HepG2 (cell line): ENCODE measurements around the gene HAGH. TPM values are rescaled to one million over a fixed set of nuclear protein-coding genes. Genes with fewer than 3 reads are reported as not detected.
A peak's percentile ranks its signal among the peaks of the same experiment; 100 is the strongest.

Experiments used
- AGO1 ChIP-seq: fragments of 200-400 bp; formaldehyde crosslinking; IDR thresholded peaks from 2 replicates; pipeline ENCODE4 v1.6.1; 2017; ENCODE audit warnings: mild to moderate bottlenecking, low read depth, low read length, moderate library complexity; ENCODE audit not compliant: poor library complexity, severe bottlenecking
- EP300 ChIP-seq, 3 experiments: sonication (generic) in 1 of 3; formaldehyde crosslinking in 1 of 3; IDR thresholded peaks; 2 replicates each; pipeline versions ENCODE4 v1.5.1 to v1.6.1; 2011 to 2020; ENCODE audit warnings: low read depth in 2 of 3, low read length in 2 of 3, borderline replicate concordance in 1 of 3, improper control_type of control experiment in 1 of 3, mild to moderate bottlenecking in 1 of 3, missing genetic modification reagents in 1 of 3, moderate library complexity in 1 of 3
- GATA4 ChIP-seq: sonication (generic); IDR thresholded peaks from 2 replicates; pipeline ENCODE4 v1.6.1; 2016; ENCODE audit warnings: antibody characterized with exemption, low read depth, borderline replicate concordance
- HDAC2 ChIP-seq: sonication (generic); formaldehyde crosslinking; IDR thresholded peaks from 2 replicates; pipeline ENCODE4 v1.4.0; 2020; ENCODE audit warnings: missing genetic modification reagents
- HIVEP1 ChIP-seq: sonication (generic); formaldehyde crosslinking; IDR thresholded peaks from 2 replicates; pipeline ENCODE4 v1.4.0; 2020; ENCODE audit warnings: mild to moderate bottlenecking, missing genetic modification reagents
- HOXA3 ChIP-seq: sonication (generic); formaldehyde crosslinking; IDR thresholded peaks from 2 replicates; pipeline ENCODE4 v1.5.0; 2020; ENCODE audit warnings: missing genetic modification reagents
- MNT ChIP-seq: fragments of 450-650 bp; IDR thresholded peaks from 2 replicates; pipeline ENCODE4 v1.6.1; 2016
- MXD4 ChIP-seq: IDR thresholded peaks from 2 replicates; pipeline ENCODE4 v1.6.1; 2016; ENCODE audit warnings: mild to moderate bottlenecking, missing biosample characterization, missing genetic modification reagents
- MYC ChIP-seq: sonication (generic); formaldehyde crosslinking; IDR thresholded peaks from 2 replicates; pipeline ENCODE4 v1.9.0; 2021; ENCODE audit warnings: missing genetic modification reagents, borderline replicate concordance
- NFKB2 ChIP-seq: sonication (generic); formaldehyde crosslinking; IDR thresholded peaks from 2 replicates; pipeline ENCODE4 v1.4.0; 2020; ENCODE audit warnings: missing genetic modification reagents, borderline replicate concordance
- SP2 ChIP-seq: sonication (generic); formaldehyde crosslinking; IDR thresholded peaks from 2 replicates; pipeline ENCODE4 v1.5.1; 2020; ENCODE audit warnings: mild to moderate bottlenecking, missing genetic modification reagents
- SRF ChIP-seq: IDR thresholded peaks from 2 replicates; pipeline ENCODE4 v1.6.1; 2011; ENCODE audit warnings: mild to moderate bottlenecking, low read depth, low read length, moderate library complexity
- WIZ ChIP-seq: sonication (generic); formaldehyde crosslinking; IDR thresholded peaks from 2 replicates; pipeline ENCODE4 v1.5.1; 2020; ENCODE audit warnings: mild to moderate bottlenecking, missing genetic modification reagents
- ZBTB2 ChIP-seq: sonication (generic); formaldehyde crosslinking; IDR thresholded peaks from 2 replicates; pipeline ENCODE4 v1.8.0; 2022; ENCODE audit warnings: low read depth, missing genetic modification reagents
- ZEB1 ChIP-seq: IDR thresholded peaks from 2 replicates; pipeline ENCODE4 v1.6.1; 2012; ENCODE audit warnings: mild to moderate bottlenecking, low read depth, inconsistent platforms; ENCODE audit not compliant: insufficient replicate concordance
- ZFP37 ChIP-seq: sonication (generic); formaldehyde crosslinking; IDR thresholded peaks from 2 replicates; pipeline ENCODE4 v1.4.0; 2020; ENCODE audit warnings: missing genetic modification reagents, borderline replicate concordance
- ZFP90 ChIP-seq: sonication (generic); formaldehyde crosslinking; IDR thresholded peaks from 2 replicates; pipeline ENCODE4 v1.8.0; 2022; ENCODE audit warnings: missing genetic modification reagents, mild to moderate bottlenecking, inconsistent platforms, borderline replicate concordance
- ZNF296 ChIP-seq: sonication (generic); formaldehyde crosslinking; conservative IDR thresholded peaks from 2 replicates; pipeline ENCODE4 v1.5.0; 2020; ENCODE audit warnings: mild to moderate bottlenecking, missing genetic modification reagents
- ZNF3 ChIP-seq: IDR thresholded peaks from 2 replicates; pipeline ENCODE4 v1.7.0; 2017; ENCODE audit warnings: inconsistent platforms
- ZNF331 ChIP-seq: sonication (generic); formaldehyde crosslinking; IDR thresholded peaks from 2 replicates; pipeline ENCODE4 v1.4.0; 2020; ENCODE audit warnings: missing genetic modification reagents
- ZNF564 ChIP-seq: sonication (generic); formaldehyde crosslinking; IDR thresholded peaks from 2 replicates; pipeline ENCODE4 v1.8.1; 2023; ENCODE audit warnings: mild to moderate bottlenecking, missing genetic modification reagents
- ZNF639 ChIP-seq: conservative IDR thresholded peaks from 2 replicates; pipeline ENCODE4 v1.6.1; 2018; ENCODE audit warnings: missing genetic modification reagents
- polyA plus RNA-seq, 8 experiments: library from polyadenylated mRNA; depleted of rRNA in 3 of 8; stranded (reverse) in 7 of 8; unstranded in 1 of 8; fragments of >200 nt; fragmentation: Illumina TruSeq in 4 of 8; extraction: Trizol in 4 of 8; gene quantifications; 2 replicates each; pipeline versions ENCODE4 v1.2.1 to v1.2.3, GENCODE V29; 2011 to 2016; ENCODE audit warnings: low read depth in 4 of 8, missing spikeins in 1 of 8, mixed read lengths in 1 of 8; ENCODE audit not compliant: insufficient read depth in 1 of 8
- total RNA-seq, 5 experiments: library from RNA; depleted of rRNA; stranded (reverse); fragments of >200 nt; fragmentation: Illumina TruSeq; extraction: Trizol; gene quantifications; 2 replicates each; pipeline ENCODE4 v1.2.3, GENCODE V29; 2016; ENCODE audit warnings: low read depth in 1 of 5
- TF ChIP-seq, protein P1 (sequence below): sonication (generic); formaldehyde crosslinking; IDR thresholded peaks from 2 replicates; pipeline ENCODE4 v1.8.0; 2022; ENCODE audit warnings: mild to moderate bottlenecking, missing genetic modification reagents; ENCODE audit not compliant: insufficient replicate concordance

HAGH gene
- total and polyA plus RNA-seq, 2 of the 13 experiments (the other 11 are each of a cell fraction or from before 2014, with no cell fraction given): 70.4 to 95.4 TPM

DNA sequence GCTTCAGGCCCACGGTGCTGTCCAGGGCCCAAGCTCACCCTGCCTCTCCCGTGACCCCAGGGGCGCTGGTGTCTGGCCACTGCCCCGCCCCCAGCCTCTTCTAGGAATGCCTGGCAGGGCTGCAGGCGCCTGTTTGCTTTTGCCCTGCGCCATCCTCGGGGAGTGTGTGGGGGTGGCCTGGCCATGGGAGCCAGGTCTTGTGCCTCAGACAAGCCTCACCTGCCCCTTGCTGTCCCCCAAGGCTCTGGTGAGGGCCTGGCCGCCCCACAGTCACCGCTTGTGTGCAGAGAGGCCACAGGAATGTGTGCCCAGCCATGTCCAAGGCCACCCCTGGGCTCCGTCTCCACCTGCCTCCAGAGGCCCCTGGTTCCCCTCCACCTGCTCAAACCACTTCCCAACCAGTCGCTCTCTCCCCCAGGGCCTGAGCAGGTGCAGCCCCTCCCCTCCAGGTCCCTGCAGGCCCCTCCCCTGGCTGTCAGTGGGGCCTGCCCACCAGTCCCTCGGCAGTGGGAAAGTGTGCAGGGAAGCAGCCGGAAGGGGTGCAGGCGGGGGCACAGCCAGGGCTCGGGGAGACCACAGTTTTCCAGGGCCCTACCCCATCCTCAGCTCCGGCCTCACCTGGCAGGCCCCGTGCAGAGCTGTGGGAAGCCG, 32.3 kb downstream of the HAGH start (continued):
- 0 out of 2 replicates have a peak, but pooled peaks have one; percentile 51 for TF ChIP-seq WIZ
- TF ChIP-seq ZFP90 (CRISPR knock-in tag): peak; percentile 48; the same call in 1 of the 2 replicates
- TF ChIP-seq GATA4: no peak
- peak; percentile 23 for TF ChIP-seq AGO1
- 0 out of 2 replicates have a peak, but pooled peaks have one; percentile 29 for TF ChIP-seq ZNF296
- 0 out of 2 replicates have a peak, but pooled peaks have one; percentile 38 for TF ChIP-seq SP2 (CRISPR knock-in tag)
- TF ChIP-seq NFKB2: peak; percentile 60; the same call in 1 of the 2 replicates
- TF ChIP-seq ZNF564 (CRISPR knock-in tag): no peak
- 0 out of 2 replicates have a peak, but pooled peaks have one; percentile 53 for TF ChIP-seq ZFP37 (CRISPR knock-in tag)
- TF ChIP-seq, protein P1, sequence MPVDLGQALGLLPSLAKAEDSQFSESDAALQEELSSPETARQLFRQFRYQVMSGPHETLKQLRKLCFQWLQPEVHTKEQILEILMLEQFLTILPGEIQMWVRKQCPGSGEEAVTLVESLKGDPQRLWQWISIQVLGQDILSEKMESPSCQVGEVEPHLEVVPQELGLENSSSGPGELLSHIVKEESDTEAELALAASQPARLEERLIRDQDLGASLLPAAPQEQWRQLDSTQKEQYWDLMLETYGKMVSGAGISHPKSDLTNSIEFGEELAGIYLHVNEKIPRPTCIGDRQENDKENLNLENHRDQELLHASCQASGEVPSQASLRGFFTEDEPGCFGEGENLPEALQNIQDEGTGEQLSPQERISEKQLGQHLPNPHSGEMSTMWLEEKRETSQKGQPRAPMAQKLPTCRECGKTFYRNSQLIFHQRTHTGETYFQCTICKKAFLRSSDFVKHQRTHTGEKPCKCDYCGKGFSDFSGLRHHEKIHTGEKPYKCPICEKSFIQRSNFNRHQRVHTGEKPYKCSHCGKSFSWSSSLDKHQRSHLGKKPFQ (CRISPR knock-in tag): no peak
- no peak for TF ChIP-seq ZNF3
- TF ChIP-seq MXD4 (CRISPR knock-in tag): peak; percentile 56; the same call in 1 of the 2 replicates
- TF ChIP-seq HOXA3 (CRISPR knock-in tag): peak; percentile 44; the same call in 1 of the 2 replicates
- no peak for TF ChIP-seq SRF
- no peak for TF ChIP-seq ZBTB2
- TF ChIP-seq HDAC2 (CRISPR knock-in tag): peak; percentile 53; the same call in 1 of the 2 replicates
- peak in 1 of 2 experiments; percentile 49; a peak in 1 of 4 replicates for TF ChIP-seq EP300 (IDR thresholded peaks at IDR 0.05; ENCODE audit: low read depth in 2 of 2, low read length in 2 of 2)
- no peak for TF ChIP-seq EP300 (CRISPR knock-in tag; IDR thresholded peaks at IDR 0.05; ENCODE audit: borderline replicate concordance)
- peak; percentile 93 for TF ChIP-seq ZEB1
- TF ChIP-seq ZNF639 (CRISPR knock-in tag): 0 out of 2 replicates have a peak, but pooled peaks have one; percentile 17
- TF ChIP-seq ZNF331 (CRISPR knock-in tag): peak; percentile 19; the same call in 1 of the 2 replicates
- 0 out of 2 replicates have a peak, but pooled peaks have one; percentile 15 for TF ChIP-seq MNT
- peak; percentile 40; the same call in 1 of the 2 replicates for TF ChIP-seq MYC
- TF ChIP-seq HIVEP1 (CRISPR knock-in tag): peak; percentile 53; the same call in 1 of the 2 replicates
